ENCODE results near the gene AGBL2.
"Not testable (repeated sequence)": the region's sequence is repeated elsewhere in the genome, so short reads cannot be mapped to it uniquely, and the experiment has no call there.

The AGBL2 gene, protein sequence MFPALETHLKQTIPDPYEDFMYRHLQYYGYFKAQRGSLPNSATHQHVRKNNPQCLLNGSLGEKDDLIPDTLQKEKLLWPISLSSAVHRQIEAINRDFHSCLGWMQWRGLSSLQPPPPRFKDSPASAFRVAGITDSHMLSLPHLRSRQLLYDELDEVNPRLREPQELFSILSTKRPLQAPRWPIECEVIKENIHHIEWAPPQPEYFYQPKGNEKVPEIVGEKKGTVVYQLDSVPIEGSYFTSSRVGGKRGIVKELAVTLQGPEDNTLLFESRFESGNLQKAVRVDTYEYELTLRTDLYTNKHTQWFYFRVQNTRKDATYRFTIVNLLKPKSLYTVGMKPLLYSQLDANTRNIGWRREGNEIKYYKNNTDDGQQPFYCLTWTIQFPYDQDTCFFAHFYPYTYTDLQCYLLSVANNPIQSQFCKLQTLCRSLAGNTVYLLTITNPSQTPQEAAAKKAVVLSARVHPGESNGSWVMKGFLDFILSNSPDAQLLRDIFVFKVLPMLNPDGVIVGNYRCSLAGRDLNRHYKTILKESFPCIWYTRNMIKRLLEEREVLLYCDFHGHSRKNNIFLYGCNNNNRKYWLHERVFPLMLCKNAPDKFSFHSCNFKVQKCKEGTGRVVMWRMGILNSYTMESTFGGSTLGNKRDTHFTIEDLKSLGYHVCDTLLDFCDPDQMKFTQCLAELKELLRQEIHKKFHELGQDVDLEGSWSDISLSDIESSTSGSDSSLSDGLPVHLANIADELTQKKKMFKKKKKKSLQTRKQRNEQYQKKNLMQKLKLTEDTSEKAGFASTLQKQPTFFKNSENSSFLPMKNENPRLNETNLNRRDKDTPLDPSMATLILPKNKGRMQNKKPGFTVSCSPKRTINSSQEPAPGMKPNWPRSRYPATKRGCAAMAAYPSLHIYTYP

DNA sequence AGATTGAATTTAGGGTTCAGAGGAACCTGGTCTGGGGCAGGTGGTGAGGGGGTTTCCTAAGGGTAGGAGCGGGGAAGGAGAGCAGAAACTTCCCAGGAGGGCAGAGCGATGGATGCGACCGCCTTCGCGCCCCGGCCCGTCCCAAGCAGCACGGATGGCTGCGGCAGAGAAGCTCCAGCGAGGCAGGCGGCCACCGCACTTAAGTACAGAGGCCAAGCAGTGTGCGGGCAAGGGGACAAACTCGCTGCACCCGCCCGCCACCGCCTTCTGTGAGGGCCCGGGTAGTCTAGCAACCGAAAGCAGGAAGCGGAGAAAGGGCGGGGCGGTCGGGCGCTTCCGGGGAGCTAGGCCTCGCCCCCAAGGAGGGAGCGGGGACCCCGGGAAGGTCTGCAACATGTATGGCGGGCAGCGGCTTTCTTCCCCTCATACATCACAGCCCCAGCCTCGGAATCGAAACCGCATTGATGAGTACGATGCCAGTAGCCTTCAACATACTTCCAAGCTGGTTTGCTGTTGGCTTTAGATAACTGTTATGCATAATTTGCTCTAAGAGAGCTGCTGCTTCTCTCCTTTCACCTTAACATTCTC, at the start of gene AGBL2:
TSS of gene AGBL2 (minus strand) at position 288 of the 588 bp plus-strand sequence. CDS start 719 bp downstream, outside the sequence.
- peak; percentile 80 for DNase-seq (ENCODE audit: low spot score)

- DNase-seq (ENCODE audit: low spot score): not testable (repeated sequence)
Measured at GRCh38 chr11:47759291-47759690, 44.1 kb upstream of the AGBL2 start.

GRCh38 chr11:47756208-47756607, 41.0 kb upstream of the AGBL2 start:
- no peak for DNase-seq (ENCODE audit: low spot score)

- DNase-seq (ENCODE audit: low spot score): no peak
Measured at GRCh38 chr11:47750725-47751124, 35.6 kb upstream of the AGBL2 start.

DNA sequence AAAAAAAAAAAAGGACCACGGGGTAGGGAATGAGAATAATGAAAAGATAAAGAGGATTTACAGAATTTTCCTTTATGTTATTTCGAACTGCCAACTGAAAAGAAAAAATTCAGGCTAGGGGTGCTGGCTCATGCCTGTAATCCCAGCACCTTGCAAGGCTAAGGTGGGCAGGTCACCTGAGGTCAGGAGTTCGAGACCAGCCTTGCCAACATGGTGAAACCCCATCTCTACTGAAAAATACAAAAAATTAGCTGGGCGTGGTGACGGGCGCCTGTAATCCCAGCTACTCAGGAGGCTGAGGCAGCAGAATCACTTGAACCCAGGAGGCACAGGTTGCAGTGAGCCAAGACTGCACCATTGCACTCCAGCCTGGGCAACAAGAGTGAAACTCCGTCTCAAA, 27.3 kb upstream of the AGBL2 start:
- not testable (repeated sequence) for DNase-seq (ENCODE audit: low spot score)

DNA sequence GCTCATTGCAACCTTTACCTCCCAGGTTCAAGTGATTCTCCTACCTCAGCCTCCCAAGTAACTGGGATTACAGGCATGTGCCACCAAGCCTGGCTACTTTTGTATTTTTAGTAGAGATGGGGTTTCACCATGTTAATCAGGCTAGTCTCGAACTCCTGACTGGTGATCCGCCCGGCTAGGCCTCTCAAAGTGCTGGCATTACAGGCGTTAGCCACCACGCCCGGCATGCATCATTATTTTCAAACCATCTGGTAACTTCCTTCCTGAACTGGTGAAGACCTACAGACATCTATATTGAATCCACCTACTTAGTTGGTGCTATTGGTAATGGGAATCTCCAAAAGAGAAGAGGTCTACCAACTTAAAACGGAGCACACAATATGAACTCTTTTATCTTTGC, 22.6 kb upstream of the AGBL2 start:
- DNase-seq (ENCODE audit: low spot score): not testable (repeated sequence)

DNA sequence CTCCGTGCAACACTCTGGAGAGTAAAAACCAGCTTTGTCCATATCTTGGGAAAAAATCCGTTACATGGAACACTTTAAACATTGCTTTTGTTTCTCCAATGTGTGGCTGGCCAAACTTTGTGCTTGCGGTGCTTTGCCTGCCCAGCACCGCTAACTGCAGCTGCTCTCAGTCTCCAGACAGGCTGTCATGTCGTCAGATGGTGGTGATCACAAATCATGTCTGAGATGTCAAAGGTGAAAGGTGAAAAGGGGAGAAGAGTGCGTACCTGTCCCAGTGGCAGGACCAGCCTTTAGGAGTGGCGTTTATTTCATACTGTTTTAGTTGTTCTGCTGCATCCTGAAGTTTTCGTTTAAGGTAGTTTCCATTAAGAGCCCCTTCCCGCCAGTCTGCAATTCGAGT, 17.1 kb upstream of the AGBL2 start:
- DNase-seq (ENCODE audit: low spot score): no peak

DNA sequence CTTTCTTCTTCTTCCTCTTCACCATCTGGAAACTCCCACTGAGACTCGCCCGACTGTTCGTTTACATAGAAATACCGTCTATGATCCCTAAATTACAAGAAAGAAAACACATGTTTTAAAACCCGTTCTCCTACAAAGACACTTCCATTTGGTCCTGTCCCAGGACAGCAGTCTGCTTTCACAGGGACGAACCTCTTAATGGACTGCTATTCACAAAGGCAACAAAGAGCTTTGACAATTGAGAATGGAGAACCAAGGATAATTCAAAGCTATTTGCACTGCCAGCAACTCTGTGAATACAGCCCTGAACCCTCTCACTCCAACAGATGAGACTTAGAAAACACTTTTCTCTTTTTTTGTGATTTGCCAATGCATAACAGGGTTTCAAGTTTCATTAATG, 16.3 kb upstream of the AGBL2 start:
- DNase-seq (ENCODE audit: low spot score): no peak

DNA sequence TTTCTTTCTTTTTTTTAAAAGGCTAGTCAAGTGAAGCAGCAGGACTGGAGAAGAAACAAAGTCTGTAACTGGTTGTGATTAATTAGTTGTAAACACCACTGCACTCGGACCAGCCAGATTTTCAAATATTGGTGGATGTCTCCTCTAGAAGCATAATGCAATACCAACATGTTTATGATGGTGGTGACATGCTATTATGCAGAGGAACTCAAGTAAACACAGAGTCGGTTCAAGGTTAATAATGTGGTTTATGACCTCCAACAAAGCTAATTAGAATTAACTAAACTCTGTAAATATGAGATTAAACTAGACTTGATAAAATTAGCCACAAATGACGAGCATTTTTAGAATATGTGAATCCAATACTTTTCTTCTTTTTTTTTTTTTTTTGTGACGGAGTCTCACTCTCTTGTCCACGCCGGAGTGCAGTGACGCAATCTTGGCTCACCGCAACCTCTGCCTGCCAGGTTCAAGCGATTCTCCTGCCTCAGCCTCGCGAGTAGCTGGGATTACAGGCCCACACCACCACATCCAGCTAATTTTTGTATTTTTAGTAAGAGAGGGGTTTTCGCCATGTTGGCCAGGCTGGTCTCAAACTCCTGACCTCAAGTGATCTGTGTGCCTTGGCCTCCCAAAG, 11.8 kb upstream of the AGBL2 start:
- DNase-seq (ENCODE audit: low spot score): no peak

GRCh38 chr11:47726118-47726442, 10.9 kb upstream of the AGBL2 start:
- no peak for DNase-seq (ENCODE audit: low spot score)

GRCh38 chr11:47725442-47726117, 10.4 kb upstream of the AGBL2 start:
- DNase-seq (ENCODE audit: low spot score): no peak

DNA sequence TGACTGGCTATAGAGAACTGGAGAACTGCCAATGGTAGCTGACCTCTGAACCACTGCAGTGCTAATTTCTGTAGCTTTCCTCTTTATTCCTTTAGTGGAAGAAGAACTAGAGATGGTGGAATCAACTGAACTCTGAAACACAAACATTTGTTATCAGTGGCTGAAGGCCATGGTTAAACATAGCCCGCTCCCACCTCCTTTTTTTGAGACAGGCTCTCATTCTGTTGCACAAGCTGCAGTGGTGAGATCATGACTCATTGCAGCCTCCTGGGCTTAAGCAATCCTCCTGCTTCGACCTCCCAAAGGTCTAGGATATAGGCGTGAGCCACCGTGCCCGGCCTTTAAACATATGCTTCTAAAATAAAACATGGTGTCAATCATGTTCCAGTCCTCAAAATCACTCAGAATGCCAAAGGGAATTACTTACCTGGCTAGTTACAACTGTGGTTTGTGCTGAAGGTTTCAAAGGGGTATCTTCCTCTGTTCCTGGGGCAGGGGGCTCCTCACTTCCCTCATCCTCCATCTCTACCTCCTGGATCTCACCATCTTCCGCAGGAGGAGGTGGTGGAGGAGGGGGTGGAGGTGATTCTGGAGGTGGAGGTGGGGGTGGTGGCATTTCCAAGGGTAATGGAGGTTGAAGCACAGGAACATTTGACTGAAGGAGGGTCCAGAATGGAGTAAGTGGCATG, 9.0 kb upstream of the AGBL2 start:
- no peak for DNase-seq (ENCODE audit: low spot score)

GRCh38 chr11:47723041-47723440, 7.9 kb upstream of the AGBL2 start:
- no peak for DNase-seq (ENCODE audit: low spot score)

GRCh38 chr11:47720651-47721050, 5.5 kb upstream of the AGBL2 start:
- DNase-seq (ENCODE audit: low spot score): no peak

- DNase-seq (ENCODE audit: low spot score): no peak
Measured at GRCh38 chr11:47716692-47717091, 1.5 kb upstream of the AGBL2 start.

DNA sequence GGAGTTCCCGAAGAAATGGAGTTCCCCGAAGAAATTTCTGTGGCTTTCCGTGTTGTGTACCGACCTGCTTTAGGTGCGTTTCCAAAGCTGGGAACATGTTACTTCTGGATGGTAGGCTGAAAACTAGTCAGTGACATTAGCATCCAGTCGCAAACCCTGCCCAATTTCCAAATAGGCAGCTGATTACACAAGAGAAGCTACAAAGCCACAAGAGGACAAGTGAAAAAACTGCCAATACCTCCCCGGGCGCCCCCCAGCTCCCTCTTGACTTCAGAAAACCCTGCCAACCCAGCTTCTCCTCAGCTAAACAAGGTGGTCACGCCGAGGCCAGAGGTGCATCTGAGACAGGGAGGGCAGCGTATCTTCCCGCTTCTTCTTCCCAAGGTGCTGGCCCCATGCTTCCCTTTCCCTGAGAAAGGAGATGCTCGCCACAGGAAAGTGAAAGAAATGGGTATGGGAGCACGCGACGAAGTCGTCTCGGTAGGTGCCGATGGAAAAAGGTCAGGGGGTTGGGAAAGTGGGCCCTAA, 551 bp downstream of the AGBL2 start:
- no peak for DNase-seq (ENCODE audit: low spot score)

GRCh38 chr11:47711816-47712215, 3.4 kb downstream of the AGBL2 start:
- no peak for DNase-seq (ENCODE audit: low spot score)

DNA sequence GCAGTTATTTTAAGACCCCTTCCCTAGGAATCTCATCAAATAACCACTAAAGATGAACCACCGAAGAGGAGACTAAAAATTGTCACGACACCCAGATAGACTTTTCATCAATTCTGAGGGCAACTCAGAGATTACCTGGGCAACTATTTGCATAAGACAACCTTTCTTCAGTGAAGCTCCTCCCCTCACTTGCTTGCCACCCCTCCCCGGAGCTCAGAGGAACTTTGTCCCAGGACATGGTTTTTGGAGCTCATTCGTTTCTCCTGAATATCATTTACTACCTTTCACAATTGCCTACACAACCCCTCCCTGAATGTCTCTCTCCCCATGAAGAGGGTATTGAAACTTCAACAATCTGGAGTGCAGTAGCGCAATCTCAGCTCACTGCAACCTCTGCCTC, 3.9 kb downstream of the AGBL2 start:
- no peak for DNase-seq (ENCODE audit: low spot score)

DNA sequence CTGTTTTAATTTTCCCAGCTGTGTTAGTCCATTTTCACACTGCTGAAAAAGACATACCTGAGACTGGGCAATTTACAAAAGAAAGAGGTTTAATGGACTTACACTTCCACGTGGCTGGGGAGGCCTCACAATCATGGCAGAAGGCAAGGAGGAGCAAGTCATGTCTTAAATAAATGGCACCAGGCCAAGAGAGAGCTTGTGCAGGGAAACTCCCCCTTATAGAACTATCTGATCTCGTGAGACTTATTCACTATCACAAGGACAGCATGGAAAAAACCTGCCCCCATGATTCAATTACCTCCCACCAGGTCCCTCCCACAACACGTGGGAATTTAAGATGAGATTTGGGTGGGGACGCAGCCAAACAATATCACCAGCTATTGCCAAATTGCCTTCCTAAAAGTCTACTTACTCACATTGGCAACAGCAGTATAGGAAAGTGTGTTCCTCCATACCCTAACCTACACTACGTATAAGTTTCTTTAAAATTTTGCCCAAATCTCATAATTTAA, 7.8 kb downstream of the AGBL2 start:
- DNase-seq (ENCODE audit: low spot score): not testable (repeated sequence)

GRCh38 chr11:47705721-47706120, 9.4 kb downstream of the AGBL2 start:
- no peak for DNase-seq (ENCODE audit: low spot score)

- DNase-seq (ENCODE audit: low spot score): no peak
Measured at GRCh38 chr11:47691979-47692378, 23.2 kb downstream of the AGBL2 start.

Measured in CD4-positive, alpha-beta T cell treated with Interleukin-6 at 100 ng/mL for 8 hours (primary cell).